Upper lobe of right lung (tissue), 1 donor: ENCODE results near the gene CCDC30. TPM values are rescaled to one million over a fixed set of nuclear protein-coding genes. Genes with fewer than 3 reads are reported as not detected.

ENCODE experiments used
- ATAC-seq: fragments of 200-7000 bp; cut with Tn5 transposase; one replicate; pipeline ENCODE4 v1.9.1; 2020; ENCODE audit warnings: mild to moderate bottlenecking, moderate library complexity
- DNase-seq: peaks from one replicate; pipeline ENCODE4 v3.0.0-alpha.2; 2020
- H3K27ac ChIP-seq: fragments of 200-600 bp; one replicate; pipeline ENCODE4 v1.8.0; 2022
- H3K27me3 ChIP-seq: fragments of 200-600 bp; one replicate; pipeline ENCODE4 v1.8.0; 2022; ENCODE audit warnings: mild to moderate bottlenecking
- H3K36me3 ChIP-seq: fragments of 200-600 bp; one replicate; pipeline ENCODE4 v1.8.0; 2022
- H3K4me1 ChIP-seq: fragments of 200-600 bp; one replicate; pipeline ENCODE4 v1.8.0; 2022
- H3K4me3 ChIP-seq: fragments of 200-600 bp; one replicate; pipeline ENCODE4 v1.8.0; 2022; ENCODE audit warnings: mild to moderate bottlenecking
- H3K9me3 ChIP-seq: fragments of 200-600 bp; one replicate; pipeline ENCODE4 v1.8.0; 2022
- intact Hi-C: fragments of 100-400 bp; cut with DNase I; formaldehyde crosslinking; loops from one replicate; pipeline ENCODE4 v1.11.0; 2022
- total RNA-seq: library from RNA; stranded (reverse); fragmentation: NEBNext Ultra II Directional; extraction: Animal tissue kit (Norgen Biotek cat#: 25700); gene quantifications from one replicate; pipeline ENCODE4 v1.2.1, GENCODE V29; 2021
- TF ChIP-seq, protein P1 (sequence below): fragments of 200-600 bp; IDR thresholded peaks from one replicate; pipeline ENCODE4 v1.8.0; 2022; ENCODE audit warnings: antibody characterized with exemption
- donor health status: DM: no; HTN: yes; CAD: no; lungs with severe emphysema.

Gene CCDC30
- total RNA-seq, 1 donor from 2014 or later, result 5.0 TPM

DNA sequence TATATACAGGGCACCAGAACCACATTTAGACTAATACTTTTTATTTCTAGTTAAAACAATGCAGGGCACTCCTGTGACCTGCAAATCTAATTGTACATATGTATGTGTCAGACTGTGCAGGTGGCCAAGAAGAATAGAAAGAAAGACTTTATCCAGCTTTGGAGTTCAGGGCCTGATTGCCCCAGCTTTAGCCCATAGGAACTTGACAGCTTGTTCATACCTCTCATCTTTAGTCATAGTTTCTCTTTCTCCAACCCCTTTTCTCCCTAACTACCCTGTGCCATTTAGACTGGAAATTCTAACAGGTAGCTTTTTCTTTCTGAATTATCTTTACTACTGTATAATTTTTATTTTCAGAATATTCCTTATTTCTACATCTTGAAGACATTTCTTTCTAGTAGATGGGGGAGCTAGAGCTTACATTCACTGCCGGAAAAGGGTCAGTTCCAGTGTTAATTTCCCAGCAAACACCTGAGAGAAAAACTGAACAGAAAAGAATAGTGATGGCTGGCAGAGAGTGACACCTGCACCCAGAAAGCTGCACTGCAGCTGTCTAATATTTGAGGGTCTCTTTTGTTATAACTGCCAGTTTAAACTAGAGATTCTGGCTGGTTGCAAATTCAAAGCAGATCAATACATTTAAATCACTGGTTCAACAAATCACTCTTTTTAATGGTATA is 227.5 kb downstream of the CCDC30 start:
- ATAC-seq (no peak), DNase-seq (no peak)
- intact Hi-C loops, result no loop called here
- TF ChIP-seq, protein P1, sequence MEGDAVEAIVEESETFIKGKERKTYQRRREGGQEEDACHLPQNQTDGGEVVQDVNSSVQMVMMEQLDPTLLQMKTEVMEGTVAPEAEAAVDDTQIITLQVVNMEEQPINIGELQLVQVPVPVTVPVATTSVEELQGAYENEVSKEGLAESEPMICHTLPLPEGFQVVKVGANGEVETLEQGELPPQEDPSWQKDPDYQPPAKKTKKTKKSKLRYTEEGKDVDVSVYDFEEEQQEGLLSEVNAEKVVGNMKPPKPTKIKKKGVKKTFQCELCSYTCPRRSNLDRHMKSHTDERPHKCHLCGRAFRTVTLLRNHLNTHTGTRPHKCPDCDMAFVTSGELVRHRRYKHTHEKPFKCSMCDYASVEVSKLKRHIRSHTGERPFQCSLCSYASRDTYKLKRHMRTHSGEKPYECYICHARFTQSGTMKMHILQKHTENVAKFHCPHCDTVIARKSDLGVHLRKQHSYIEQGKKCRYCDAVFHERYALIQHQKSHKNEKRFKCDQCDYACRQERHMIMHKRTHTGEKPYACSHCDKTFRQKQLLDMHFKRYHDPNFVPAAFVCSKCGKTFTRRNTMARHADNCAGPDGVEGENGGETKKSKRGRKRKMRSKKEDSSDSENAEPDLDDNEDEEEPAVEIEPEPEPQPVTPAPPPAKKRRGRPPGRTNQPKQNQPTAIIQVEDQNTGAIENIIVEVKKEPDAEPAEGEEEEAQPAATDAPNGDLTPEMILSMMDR, result peak; percentile 21
- Histone ChIP-seq H3K27me3 (no peaks in the 10 kb centered on the region), H3K27ac (no peak overlapping the region), H3K4me3 (no peak overlapping the region), H3K36me3 (peaks cover 13% of the 10 kb centered on the region), H3K4me1 (peaks cover 65% of the 10 kb centered on the region), H3K9me3 (no peaks in the 10 kb centered on the region)

DNA sequence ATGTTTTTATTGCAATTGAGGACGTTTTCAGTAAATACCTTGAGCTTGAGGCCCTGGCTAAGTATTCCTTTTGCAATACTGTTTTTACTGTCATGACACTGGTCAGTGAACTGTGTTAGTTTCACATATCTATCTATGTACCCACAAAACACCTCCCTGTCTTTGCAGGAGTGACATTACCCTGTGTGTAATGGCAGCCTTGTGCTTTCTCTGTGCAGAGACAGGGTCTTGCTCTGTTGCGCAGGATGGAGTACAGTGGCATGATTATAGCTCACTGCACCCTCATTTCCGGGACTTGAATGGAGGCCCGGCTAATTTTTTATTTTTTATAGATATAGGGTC is 228.0 kb downstream of the CCDC30 start:
- TF ChIP-seq, protein P1, result no peak
- Histone ChIP-seq H3K27ac (no peak overlapping the region), H3K27me3 (no peaks in the 10 kb centered on the region), H3K4me1 (peaks cover 60% of the 10 kb centered on the region), H3K36me3 (peaks cover 17% of the 10 kb centered on the region), H3K4me3 (no peak overlapping the region), H3K9me3 (no peaks in the 10 kb centered on the region)
- intact Hi-C loops, result no loop called here
- ATAC-seq (no peak), DNase-seq (no peak)

DNA sequence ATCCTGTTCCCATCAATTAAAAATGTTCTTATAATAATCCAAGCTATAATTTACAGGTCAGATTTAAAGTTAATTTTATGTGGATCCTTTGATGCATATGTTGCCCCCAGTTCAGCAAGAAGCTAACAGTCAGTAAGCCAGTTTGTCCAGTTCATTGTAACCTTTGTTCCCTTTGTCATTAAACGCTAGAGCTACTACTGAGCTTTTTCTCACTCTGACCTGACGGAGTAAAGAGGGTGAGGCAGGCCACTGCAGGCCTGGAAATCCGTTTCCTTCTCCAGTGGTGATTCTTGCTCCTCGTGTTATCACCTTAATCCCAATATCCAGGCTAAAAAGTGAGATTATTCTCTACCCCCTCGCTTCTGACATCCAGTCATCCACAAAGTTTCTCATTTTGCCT is 229.4 kb downstream of the CCDC30 start:
- H3K27me3 ChIP-seq, result no peaks in the 10 kb centered on the region
- no peak for ATAC-seq
- no peak for DNase-seq
- peak overlapping the region; percentile 33 for H3K27ac ChIP-seq
- TF ChIP-seq, protein P1, result no peak
- H3K9me3 ChIP-seq, result no peaks in the 10 kb centered on the region
- H3K4me1 ChIP-seq, result peaks cover 47% of the 10 kb centered on the region
- peaks cover 30% of the 10 kb centered on the region for H3K36me3 ChIP-seq
- H3K4me3 ChIP-seq, result no peak overlapping the region
- intact Hi-C loops, result no loop called here

DNA sequence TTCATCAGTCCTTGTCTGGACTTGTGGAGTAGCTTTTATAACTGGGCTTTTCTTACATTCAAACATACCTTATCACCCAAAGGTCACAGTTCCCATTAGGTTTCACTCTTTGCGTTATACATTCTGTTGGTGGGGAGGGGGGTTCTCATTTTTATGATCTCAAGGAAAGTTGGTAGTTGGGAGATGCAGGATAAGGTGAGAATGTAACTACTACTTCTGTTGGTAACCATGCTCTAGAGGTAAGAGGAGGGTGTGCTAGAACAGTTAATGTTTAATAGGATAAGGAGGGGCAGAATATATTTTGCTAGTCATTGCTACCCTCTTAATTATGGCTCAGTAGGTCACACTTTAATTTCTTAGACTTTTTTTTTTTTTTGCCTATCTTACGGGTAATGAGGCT is 229.8 kb downstream of the CCDC30 start:
- H3K4me3 ChIP-seq, result no peak overlapping the region
- peak; percentile 59 for ATAC-seq
- intact Hi-C loops, result no loop called here

DNA sequence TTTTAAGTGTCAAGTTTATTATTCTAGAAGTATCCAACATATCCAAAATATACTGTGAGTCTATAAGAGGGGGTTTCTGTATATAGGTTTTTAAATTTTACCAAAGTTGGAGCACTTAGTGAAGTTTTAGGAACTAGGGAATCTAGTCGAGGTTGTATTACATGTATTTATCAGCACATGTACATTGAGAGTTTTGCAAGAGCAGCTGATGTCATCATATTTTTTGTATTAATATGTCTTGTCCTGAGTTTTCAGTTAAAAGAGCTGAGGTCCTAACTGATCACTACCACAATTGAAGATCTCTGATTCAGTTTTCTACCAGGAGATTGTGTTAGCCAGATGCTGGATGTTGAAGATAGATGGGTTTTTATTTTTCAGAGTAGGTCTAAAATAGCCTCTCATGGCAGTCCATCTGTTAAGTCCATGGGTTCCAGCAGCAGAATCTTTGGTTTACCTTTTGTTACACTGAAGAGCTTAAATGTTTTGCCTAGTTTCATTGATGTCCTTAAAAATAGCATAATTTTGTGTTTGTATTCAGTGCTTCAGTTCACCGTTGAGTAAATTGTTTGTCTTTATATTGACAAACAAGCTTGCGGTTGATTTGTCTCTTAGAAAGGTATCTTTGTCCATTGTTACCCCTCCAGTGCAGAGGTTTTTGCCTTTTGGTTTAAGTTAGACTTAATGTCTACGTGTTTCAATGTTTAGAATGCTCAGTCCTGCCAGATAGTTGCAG is 235.2 kb downstream of the CCDC30 start:
- no peaks in the 10 kb centered on the region for H3K27me3 ChIP-seq
- intact Hi-C loops, result no loop called here
- TF ChIP-seq, protein P1, result no peak
- no peak overlapping the region for H3K27ac ChIP-seq
- no peaks in the 10 kb centered on the region for H3K9me3 ChIP-seq
- ATAC-seq (no peak), DNase-seq (no peak)
- H3K4me1 ChIP-seq, result no peaks in the 10 kb centered on the region
- peaks cover 87% of the 10 kb centered on the region for H3K36me3 ChIP-seq
- no peak overlapping the region for H3K4me3 ChIP-seq

More for the DNA sequence above, 229.8 kb downstream of the CCDC30 start:
- no peak for DNase-seq
- Histone ChIP-seq H3K9me3 (no peaks in the 10 kb centered on the region), H3K36me3 (peaks cover 35% of the 10 kb centered on the region), H3K27ac (peak overlapping the region; percentile 33), H3K4me1 (peaks cover 45% of the 10 kb centered on the region), H3K27me3 (no peaks in the 10 kb centered on the region)
- TF ChIP-seq, protein P1, result no peak
